GM18867 (cell line): Measurements from ENCODE around the gene ARHGAP44.

Experiments used
- ATAC-seq: cut with Tn5 transposase; IDR thresholded peaks from one replicate; pipeline ENCODE4 v1.9.1; 2021; ENCODE audit warnings: mild to moderate bottlenecking, moderate library complexity; ENCODE audit not compliant: unreplicated experiment

Gene ARHGAP44

DNA sequence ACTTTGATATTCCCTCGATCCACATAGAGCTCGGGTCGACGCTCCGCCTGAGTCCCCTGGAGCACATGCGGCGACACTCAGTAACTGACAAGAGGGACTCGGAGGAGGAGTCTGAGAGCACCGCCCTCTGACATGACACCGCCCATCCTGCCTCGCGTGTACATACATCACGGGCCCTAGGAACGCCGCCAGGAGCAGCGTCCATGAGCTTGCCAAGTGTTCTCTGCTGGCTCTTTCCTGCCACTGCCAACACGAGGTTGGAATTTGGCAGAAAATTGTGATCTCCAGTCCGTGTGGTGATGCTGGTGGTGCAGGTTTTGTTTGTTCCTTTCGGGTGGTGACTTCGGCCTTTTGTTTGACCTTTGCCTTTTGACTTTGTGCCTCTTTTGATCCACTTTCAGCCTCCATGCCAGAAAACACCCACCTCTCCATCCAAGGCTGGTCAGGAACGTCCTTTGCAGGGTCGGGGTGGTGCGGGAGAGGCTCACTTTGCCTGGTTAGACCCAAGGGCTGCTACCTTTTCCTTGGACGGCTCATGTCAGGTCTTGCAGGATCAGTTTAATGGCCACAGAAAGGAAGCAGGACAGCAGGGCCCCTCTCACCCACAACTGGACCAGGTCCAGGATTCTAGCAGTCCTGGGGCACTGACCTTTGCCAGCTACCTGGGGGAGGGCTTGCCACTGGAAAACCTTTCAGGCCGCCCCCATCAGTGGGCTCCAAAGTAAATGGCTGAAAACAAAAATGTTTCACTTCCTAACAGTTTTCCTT is 200.9 kb downstream of the ARHGAP44 start:
- ATAC-seq: no peak

DNA sequence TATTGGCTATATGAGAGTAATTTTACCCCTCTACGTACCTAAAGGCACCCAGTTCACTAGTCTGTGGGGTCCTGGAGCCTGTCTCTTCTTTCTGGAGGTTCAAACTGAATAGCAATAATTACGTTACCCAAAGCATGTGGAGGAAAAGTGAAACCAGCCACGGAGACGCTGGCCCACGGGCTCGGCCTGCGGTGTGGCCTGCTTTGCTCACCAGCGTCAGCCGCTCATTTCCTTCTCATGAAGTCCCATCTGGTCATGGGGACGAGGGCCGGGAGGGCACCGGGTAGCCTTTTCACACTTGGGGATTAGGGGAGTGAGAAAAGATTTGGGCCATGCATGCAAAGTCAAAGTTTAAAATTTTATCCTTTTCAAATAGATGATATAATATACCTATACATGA is 201.6 kb downstream of the ARHGAP44 start:
- no peak for ATAC-seq

DNA sequence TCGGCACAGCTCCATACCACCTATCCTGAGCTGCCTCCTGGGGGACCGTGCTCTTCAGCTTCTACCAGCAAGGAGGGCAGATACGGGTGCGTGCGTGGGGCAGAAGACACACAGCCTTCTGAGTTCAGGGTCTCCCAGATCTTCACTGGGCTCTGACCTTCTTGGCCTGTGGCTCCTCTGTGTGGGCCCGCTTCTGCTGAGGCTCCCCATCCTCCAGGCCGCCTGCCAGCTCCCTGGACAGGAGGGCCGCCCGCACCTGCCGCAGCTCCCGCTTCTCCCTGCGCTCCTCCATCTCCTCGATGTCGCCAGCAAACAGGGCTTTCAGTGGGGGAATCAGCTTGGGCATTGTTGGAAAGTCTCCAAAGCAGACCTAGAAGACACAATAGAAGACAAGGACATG is 203.4 kb downstream of the ARHGAP44 start:
- no peak for ATAC-seq

DNA sequence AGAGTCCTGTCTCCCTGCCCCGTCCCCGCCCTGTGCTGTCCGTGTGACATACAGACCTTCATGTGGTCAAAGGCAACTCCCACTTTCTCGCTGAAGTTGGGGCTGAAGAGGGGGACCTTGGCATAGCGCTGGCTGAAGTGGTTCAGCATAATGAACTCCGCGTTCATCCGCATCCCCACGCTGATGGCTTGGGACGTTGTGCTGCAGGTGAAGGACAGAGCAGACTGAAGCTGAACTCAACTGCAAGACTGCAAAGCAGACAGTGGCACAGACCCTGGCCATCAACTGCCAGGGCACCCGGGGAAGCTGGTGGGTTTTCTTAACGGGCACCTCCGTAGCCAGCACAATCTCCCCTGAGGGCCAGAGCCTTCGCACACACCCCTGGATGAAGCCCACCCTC is 204.3 kb downstream of the ARHGAP44 start:
- ATAC-seq: no peak

DNA sequence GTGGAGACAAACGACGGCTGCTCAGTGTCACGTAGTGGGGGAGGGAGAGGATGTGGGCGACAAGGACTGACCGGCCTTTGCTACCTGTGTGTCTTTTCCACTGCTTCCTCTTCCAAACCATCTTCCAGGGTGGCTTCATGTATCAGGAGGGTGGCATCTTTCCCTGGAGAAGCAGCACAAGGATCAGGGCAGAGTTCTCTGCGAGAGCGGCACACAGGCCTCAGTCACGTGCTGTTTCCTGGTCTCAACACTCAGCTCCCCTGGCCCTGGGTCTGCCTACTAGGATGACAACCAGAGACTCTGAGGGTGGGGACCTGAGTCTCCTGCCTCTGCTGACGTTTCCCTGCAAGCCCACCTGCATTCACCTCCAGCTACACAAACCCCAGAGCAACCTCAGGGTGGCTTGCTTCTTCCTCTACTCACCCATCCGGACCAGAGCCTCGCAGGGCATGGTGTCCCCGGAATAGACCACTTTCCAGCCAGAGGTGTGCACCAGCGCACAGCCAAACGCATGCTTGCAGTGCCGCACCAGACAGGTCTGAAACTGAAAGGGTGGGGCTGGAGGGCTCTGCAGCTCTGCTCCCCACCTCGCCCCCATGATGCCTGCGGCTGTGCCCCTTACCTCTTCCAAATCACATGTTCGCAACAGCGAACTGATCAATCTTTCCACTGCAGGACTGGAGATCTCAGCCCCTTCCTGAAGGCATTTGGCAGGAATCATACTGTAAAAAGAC is 205.2 kb downstream of the ARHGAP44 start:
- ATAC-seq: no peak

DNA sequence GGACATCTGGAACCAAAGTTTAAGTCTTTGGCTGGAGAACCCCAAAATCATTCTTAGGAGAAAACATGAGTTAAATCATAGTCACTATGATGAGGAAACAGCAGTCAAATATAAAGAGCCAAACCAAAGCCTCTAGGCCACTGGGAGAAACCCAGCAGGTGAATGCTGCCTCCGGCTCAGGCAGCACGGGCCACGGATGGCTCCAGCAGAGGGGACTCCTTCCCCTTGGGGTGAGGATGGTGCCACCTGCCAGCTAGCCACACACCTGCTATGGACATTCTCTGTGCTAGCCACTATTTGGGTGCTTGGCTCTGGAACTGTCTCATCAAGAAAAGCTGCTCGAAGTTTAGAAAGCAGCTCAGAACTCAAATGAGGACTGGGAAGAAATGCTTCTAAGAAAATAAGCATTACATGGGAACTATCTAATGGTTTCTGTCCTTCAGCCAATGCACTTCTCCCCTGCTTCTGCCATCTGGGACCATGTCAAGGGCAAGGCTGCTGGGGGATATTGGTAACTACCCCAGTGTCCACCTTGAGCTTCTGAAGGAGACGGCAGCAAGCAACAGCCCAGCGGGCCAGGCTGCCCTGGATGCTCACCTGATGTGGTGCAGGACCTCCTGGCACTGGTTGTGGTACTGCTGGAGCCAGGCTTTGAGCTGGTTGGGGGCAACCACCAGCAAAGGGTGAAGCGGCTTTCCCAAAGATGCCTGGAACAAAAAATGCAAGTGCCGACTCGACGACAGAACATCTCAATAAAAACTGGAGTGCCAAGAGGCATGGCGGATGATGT is 206.0 kb downstream of the ARHGAP44 start:
- no peak for ATAC-seq

DNA sequence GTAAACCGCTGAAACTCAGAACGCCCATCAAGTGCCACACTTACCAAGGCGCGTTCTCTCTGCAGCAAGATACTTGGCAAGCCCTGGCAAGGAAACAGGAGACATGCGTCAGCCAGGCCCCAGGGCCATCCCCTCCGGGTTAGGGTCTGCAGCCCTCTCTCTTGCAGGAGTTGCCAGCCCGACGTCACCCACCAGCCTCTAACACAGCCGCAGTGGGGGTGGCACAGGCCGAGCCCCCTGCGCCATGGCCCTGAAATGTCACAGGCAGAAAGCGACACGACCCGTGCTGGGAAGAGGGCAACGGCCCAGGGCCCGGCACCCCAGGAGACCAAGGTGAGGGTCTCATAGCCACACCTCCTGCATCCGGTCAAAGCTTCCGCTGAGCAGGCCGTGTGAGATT is 206.6 kb downstream of the ARHGAP44 start:
- ATAC-seq: no peak

DNA sequence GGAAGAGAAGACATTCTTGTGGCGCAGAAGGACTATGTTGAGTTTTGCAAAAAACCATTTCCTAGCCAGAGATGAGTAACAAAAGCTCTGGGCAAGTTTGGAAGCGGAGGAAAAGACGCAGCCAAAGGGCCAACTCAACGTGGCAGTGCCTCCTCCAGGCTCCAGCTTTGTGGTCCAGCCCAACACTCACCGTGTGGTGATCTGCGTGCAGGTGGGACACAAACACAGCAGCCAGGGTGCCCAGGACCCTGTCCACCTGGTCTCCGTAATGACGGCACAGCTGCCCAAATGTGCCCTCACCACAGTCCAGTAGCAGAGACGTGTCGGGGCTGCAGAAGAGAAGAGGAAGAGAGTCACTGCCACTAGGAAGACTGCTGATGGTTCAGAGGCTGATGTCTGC is 207.1 kb downstream of the ARHGAP44 start:
- no peak for ATAC-seq

DNA sequence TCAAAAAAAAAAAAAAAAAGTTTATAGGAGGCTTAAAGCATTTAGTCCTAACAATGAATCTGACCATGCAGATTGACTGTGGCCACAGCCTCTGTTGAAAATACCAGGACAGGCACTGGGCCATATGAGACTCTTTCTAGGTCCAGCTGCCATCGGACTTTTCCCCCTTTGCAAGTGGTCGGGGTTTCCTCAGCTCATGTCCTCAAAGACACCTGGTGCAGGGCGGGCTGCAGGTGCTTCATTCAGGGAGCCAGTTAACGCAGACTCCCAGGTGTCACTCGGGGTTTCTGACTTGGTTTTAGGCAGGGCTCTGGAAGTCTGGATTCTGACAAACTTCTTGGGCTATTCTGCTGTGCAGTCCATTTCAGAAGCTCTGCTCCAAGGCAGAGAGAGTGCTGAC is 207.6 kb downstream of the ARHGAP44 start:
- ATAC-seq: no peak

DNA sequence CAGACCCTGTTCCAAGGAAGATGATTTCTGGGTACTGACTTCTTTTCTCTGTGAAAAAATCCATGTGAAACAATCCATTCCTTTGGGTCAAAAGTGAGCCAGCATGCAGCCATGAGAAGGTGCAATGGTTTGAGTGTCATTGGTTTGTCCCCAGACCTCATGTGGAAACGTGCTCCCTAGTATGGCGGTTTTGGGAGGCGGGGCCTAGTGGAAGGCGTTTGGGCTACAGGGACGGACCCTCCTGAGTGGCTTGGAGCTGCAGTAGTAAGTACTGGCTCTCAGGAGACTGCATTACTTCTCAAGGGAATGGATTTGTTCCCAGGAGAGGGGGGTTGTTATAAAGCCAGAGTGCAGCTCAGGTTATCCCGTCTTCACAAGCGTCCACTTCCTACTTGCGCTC is 209.2 kb downstream of the ARHGAP44 start:
- no peak for ATAC-seq

DNA sequence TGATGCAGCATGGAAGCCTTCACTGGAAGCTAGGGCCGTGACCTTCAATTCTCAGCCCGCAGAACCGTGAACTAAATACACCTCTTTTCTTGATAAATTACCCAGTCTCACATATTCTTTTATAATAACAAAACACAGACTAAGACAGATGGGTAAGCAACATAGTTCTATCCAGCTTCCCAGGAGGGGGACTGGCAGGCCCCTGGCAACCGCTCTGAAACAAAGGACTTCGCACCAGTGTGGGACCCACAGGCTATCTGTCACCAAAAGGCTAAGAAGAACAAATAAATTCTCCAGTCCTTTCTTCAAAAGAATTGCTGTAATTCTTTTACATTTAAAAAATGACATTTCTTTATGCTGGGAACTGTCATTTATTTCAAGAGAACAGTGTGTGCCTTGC is 209.6 kb downstream of the ARHGAP44 start:
- ATAC-seq: no peak

DNA sequence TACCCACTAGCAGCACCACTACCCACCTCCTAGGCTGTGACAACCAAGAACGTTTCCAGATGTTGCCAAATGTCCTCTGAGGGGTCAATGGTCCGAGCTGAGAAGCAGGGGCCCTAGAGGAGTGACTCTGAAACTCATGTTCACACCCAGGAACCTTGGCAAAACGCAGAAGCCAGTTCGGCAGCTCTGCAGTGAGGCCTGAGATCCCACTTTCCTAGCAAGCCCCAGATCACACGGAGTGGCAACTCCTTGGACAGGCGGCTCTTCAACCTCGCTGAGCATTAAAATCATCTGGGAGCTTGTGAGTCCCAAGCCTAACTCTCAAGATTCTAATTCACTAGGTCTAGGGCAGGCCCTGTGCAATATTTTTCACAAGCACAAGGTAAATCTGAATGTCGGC is 211.3 kb downstream of the ARHGAP44 start:
- ATAC-seq: no peak

DNA sequence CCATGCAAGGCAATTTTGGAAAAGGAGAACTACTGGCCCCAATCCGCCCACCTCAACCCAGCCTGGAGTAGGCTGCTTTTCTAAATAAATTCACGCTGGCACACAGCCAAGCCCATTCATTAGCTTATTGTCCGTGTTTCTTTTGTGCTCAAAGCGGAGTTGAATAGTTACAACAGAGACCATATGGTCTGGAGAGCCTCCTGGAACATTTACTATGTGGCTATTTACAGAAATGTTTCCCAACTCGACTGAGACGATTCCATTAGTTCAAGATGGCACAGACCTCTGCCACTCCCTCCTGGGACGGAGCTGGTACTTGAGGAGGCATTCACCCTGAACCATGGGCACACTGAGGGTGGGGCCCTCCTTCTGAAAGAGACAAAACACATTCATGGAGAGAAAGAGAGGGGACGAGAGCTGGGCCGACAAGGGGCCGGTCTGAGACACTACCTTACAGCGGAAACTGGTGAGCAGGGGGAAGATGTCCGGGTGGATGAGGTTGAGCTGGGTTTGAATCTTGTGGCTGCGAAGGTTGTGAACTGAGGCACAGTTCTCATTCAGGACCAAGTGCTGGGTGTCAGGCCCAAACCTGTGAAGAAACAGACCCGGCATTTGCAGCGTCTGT is 212.8 kb downstream of the ARHGAP44 start:
- ATAC-seq: no peak

DNA sequence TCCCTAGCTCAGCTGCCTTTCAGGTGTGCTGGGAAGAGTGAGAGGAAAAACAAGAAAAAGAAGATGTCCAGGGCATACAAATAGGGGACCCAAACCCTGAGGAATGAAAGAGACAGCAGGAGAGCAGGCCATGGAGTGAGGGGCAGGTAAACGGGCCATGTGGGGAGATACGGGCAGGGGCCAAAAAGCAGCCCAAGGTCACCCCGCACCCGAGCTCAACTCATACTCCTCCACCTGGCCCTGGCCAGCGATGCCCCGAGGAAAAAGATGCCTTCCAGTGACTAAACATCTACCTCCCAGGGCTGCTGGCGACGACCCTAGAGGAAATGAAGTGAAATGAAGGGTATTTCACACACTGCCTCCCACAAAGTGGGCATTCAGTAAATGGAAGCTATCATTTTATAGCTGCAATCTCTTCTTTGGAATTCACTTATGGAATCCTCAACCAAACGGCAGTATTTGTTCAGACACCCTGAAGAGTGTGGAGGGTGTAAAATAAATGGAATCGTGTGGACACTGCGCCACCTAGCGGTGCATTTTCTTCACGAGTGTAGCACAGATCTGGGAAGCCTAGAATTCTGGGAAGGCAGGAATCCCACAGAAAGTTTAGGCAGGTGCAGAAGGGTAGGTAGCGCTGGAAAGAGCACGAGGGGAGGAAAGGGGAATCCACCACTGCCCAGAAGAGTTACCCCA is 213.6 kb downstream of the ARHGAP44 start:
- no peak for ATAC-seq

DNA sequence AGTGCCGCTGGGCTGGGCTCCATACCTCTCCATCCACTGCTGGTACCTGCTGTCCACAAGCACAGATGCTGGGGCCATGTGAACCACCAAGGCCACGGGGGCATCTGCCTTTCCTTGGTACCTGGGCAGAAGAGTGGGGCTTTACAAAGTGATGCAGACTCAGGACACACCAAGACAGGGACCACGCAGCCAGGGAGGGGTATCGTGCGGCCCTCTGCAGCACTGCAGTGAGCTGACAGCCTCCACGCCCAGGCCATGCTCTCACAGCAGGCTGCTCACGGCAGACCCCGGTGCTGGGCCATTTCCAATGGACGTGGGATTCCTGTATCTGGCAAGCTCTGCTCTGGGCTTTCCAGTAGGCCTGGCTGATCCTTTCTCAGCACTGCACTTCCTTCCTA is 214.2 kb downstream of the ARHGAP44 start:
- ATAC-seq: no peak

DNA sequence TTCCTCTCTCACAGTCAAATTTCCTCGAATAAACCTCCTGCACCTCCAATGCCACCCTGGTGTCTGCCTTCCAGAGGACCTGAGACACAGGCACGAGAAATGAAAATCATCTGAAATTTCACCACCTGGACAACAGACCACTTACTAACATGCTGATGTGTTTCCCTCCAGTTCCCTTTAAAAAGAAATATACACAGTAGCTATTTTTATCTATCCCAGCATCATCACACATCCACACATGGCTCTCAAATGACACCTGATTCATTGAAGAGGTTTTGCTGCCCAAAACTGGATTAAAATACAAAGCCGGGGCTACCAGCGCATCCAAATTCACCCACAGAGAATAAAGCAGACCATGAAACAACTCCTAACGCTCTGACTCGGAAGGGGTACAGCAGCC is 214.6 kb downstream of the ARHGAP44 start:
- no peak for ATAC-seq

DNA sequence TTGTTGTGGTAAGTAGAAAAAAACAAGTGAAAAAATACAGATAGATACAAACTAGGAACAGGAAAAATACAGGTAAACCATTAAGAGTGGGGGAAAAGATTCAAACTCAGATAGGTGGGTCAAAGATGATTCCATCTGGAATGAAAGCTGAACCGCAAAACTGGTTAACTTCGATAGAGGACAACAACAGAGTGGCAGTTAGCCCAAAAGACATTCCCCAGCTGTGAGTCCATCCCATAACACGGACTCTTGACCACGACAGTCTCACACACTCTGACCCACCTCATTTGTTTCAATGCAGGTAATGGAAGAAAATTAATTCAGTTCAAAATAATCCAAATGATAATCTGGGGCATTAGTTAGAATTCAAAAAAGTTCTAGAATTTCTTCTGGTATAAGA is 215.0 kb downstream of the ARHGAP44 start:
- no peak for ATAC-seq

DNA sequence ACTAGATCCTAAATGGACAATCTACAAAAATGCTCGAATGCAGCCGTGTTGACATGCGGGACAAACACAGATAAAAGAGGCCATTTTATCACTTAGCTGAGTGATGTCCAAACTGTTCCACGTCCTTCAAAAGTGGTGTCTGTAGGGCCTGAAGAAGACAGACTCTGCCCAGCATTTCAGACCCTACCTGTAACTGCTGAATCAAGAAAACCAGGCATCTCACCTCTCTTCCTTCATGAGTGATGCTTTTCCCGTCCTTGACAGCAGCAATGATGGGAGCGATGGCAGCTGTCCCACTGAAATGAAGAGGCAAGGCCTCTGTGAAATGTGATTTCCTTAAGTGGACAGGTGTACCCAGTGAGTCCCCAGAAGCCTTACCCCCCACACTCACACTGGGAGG is 216.2 kb downstream of the ARHGAP44 start:
- ATAC-seq: no peak

DNA sequence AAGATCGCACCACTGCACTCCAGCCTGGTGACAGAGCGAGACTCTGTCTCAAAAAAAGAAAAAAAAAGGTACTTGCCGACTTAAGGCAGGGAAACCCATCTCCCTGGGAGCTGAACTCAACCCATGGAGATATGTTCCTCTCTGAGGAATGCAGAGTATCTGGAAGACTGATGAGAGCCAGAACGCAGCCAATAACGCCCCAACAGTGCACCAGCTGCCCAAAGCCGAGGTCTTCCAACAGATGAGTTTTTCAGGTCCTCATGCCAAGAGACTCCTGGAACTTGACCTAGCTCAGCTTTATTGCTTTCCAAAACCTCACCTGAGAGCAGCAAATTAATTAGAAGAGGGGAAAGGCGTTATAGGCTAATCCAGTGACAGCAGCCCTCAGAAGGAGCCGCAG is 219.2 kb downstream of the ARHGAP44 start:
- no peak for ATAC-seq

DNA sequence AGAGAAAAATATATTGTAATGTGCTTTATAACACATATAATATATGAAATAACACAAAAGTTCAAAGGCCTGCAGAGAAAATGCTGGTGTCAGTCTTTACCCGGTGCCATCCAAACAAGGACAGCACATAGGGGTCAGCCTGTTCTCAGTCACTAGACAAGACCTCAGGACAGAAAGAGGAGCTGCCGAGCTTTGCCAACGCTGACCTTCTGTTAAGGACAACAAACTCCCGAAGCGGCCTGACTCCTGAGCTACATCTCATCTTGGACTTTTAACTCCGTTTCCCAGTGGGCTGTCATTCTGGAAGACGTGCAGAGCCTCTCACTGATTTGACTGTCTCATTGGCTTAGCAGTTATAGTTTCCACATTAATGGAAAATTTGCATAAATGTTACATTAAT is 221.7 kb downstream of the ARHGAP44 start:
- ATAC-seq: no peak

DNA sequence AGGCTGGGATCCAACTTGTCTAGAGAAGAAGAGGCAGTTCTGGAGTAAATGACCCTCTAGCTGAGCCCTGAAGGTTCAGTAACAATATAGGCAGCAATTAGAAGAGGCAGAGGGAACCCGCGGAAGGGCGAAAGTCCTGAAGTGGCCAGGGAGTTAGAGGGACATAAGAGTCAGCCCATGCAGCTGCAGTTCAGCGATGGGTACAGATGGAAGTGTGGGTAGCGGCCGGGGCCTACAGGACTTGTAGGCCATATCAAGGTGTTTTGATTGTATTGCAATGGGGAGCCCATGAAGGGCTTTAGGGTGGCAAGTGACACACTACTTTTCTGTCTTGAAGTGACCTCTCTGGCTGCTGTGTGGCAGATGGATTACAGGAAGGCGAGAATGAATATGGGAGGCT is 225.5 kb downstream of the ARHGAP44 start:
- ATAC-seq: no peak
